Activated naive CD8-positive, alpha-beta T cell treated with anti-CD3 and anti-CD28 coated beads, Interleukin-2, amount 50 U/mL, for 24 hours (primary cell): Measurements from ENCODE around the gene BBX.
A peak's percentile ranks its signal among the peaks of the same experiment; 100 is the strongest.

ENCODE experiments used
- ATAC-seq: fragments of 150-1000 bp; cut with Tn5 transposase; one replicate; pipeline ENCODE4 v1.10.0; 2021
- DNase-seq: peaks from one replicate; pipeline ENCODE4 v3.0.0; 2021
- H3K27ac Mint-ChIP-seq: one replicate; pipeline ENCODE4 v1.8.0; 2021; ENCODE audit warnings: mild to moderate bottlenecking, mixed read lengths
- H3K27me3 Mint-ChIP-seq: one replicate; pipeline ENCODE4 v1.8.0; 2021; ENCODE audit warnings: mixed read lengths
- H3K36me3 Mint-ChIP-seq: one replicate; pipeline ENCODE4 v1.8.0; 2021; ENCODE audit warnings: low read depth, mixed read lengths
- H3K4me1 Mint-ChIP-seq: one replicate; pipeline ENCODE4 v1.8.0; 2021; ENCODE audit warnings: mixed read lengths
- H3K4me3 Mint-ChIP-seq: one replicate; pipeline ENCODE4 v1.8.0; 2021; ENCODE audit warnings: mild to moderate bottlenecking, moderate library complexity, mixed read lengths
- H3K9me3 Mint-ChIP-seq: one replicate; pipeline ENCODE4 v1.8.0; 2021; ENCODE audit warnings: mixed read lengths

Gene BBX

DNA sequence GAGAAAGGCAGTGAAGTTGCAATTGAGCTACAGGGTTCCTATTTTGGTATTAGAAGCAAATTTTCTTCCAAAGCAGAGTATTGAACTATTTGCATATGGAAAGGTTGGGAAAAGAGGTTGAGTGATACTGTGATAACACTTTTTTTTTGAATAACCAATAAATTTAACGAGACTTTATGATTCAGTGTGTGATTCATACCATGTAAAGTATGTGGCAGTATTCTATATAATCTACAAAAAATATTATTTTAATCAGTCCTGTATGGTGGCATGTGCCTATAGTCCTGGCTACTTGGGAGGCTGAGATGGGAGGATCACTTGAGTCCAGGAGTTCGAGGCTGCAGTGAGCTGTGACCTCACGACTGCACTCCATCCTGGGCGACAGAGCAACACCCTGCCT, 206.9 kb downstream of the BBX start:
- Mint-ChIP-seq H3K27ac (peak overlapping the region; percentile 38), H3K9me3 (no peaks in the 10 kb centered on the region), H3K4me3 (no peak overlapping the region), H3K27me3 (no peaks in the 10 kb centered on the region), H3K4me1 (peaks cover 23% of the 10 kb centered on the region), H3K36me3 (peaks cover 31% of the 10 kb centered on the region)
- DNase-seq (no peak), ATAC-seq (peak; percentile 54)

DNA sequence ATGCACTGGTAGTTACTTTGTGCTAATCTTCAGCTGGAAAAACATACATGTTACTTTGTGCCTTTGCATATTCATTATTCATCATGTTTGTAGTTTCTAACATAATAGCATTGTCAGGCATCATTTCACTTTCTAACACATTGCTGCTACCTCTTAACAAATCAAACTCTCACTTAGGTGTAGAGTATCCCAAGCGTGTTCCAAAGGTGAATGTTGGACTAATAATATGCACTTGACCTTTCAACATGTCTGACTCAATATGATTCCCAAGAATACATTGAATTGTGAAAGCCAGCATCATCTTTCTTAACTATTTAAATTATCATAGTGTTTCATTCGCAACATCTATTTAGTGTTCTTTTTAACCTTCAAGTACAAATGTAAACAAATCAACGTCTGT, 211.6 kb downstream of the BBX start:
- DNase-seq: no peak
- peaks cover 20% of the 10 kb centered on the region for H3K4me1 Mint-ChIP-seq
- no peak overlapping the region for H3K4me3 Mint-ChIP-seq
- no peak for ATAC-seq
- peaks cover 19% of the 10 kb centered on the region for H3K36me3 Mint-ChIP-seq
- no peaks in the 10 kb centered on the region for H3K9me3 Mint-ChIP-seq
- H3K27me3 Mint-ChIP-seq: no peaks in the 10 kb centered on the region
- no peak overlapping the region for H3K27ac Mint-ChIP-seq

DNA sequence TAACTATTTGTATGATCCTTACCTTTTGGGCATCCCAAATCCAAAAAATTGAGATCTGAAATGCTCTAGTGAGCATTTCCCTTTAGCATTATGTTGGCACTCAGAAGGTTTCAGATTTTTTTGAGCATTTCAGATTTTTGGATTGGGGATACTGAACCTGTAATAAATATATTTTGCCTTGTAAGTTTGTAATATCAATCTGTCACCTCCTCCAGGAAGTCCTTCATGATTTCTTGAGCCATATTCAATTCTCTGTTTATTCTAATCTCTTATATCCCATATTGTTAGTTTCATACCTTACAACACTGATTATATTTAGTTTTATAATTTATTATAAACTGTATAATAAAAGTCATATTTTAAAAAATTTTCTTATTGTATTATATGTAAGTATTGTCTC, 215.2 kb downstream of the BBX start:
- H3K27ac Mint-ChIP-seq: no peak overlapping the region

DNA sequence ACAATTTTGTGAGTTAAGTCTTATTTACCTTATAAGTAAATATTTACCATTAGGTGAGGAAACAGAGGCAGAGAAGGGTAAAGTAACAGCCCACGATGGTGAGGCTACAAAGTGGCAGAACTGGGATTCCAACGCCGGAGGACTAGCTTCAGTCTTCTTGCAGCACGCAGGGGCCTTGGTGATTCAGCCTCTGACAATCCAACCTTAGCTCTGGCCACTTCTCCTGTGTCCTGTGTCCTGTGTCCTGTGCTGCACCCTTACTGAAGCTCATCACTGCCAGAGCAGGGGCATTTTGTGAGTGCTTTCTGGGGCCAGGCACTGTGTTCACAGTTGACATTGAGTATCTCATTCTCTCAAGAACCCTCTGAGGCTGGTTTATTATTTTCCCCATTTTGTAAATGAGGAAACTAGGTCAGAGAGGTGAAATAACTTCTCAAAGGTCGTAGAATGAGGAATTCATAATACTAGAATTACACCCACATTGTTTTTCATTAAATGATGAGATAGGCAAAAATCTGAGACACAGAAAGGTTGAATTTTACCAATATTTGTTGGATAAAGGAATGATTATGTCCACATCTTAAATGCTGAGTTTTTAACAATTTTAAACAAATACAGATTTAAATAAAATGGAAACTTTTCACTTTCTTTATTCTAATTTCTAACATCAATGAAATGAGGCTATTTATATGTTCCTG, 215.9 kb downstream of the BBX start:
- H3K27ac Mint-ChIP-seq: no peak overlapping the region

More for the DNA sequence above, 215.2 kb downstream of the BBX start:
- no peaks in the 10 kb centered on the region for H3K27me3 Mint-ChIP-seq
- peaks cover 8% of the 10 kb centered on the region for H3K36me3 Mint-ChIP-seq
- H3K9me3 Mint-ChIP-seq: no peaks in the 10 kb centered on the region
- ATAC-seq (no peak), DNase-seq (no peak)
- H3K4me1 Mint-ChIP-seq: peaks cover 8% of the 10 kb centered on the region
- no peak overlapping the region for H3K4me3 Mint-ChIP-seq

DNA sequence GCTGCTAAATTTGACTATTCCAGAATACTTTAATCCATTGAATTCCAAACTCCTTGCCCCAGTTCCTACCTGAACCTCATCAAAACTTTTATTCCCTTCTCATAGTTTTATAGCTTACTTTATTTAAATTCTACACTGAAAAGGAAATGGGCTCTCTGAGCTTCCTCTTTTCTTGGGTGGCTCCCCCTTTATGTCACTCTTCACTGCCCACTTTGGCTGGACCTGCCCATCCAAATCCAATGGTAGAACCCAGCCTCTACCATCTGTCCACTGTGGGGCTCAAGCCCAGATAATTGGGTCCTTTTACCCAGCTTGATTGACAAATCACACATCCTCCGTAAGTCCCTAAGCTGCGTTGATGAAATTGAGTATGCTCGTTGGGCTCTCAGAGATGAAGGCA, 216.5 kb downstream of the BBX start:
- peaks cover 8% of the 10 kb centered on the region for H3K4me1 Mint-ChIP-seq
- H3K36me3 Mint-ChIP-seq: no peaks in the 10 kb centered on the region
- H3K27ac Mint-ChIP-seq: no peak overlapping the region
- ATAC-seq (no peak), DNase-seq (no peak)
- H3K27me3 Mint-ChIP-seq: no peaks in the 10 kb centered on the region
- no peaks in the 10 kb centered on the region for H3K9me3 Mint-ChIP-seq
- no peak overlapping the region for H3K4me3 Mint-ChIP-seq

More for the DNA sequence above, 215.9 kb downstream of the BBX start:
- Mint-ChIP-seq H3K4me1 (peaks cover 8% of the 10 kb centered on the region), H3K4me3 (no peak overlapping the region), H3K36me3 (peaks cover 2% of the 10 kb centered on the region), H3K9me3 (no peaks in the 10 kb centered on the region), H3K27me3 (no peaks in the 10 kb centered on the region)
- DNase-seq: no peak
- ATAC-seq: no peak

DNA sequence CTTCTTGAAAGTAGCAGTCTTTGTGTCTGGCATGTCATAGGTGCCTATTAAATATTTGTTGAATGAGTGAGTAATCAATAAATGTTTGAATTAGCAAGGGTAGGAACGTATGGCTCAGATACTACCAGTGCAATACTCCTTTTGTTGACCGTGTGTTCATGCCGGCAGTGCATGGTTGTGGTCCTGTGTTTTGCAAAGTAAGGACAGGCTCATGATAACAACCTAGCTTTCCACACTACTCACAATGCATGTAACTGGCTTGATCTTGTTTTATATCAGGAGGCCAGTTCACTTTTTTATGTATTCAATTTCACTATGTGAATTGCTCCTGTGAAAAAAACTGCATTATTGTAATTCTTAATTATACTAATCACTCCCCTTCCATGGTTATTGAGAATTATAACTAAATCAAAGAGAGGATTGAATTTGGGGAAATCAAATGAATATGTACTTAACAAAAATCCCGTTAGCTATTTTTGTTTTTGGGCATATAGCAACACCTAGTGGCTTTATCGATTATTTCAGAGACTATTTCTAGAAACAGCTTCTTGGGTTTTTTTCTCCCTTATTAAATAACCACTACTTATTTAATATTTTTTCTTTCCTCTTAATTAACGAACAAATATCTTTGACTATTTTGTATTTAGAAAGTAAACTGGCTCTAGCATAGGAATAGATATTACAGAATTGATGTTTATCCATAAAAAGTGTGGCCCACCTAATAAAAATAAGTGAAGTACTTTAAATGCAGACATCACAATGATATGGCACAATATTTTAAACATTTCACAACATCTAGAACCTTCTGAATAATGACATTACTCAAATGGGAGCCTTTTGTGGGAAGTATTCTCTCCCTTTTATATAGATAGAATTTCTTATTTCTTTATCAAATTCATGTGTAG, 218.5 kb downstream of the BBX start:
- no peaks in the 10 kb centered on the region for H3K9me3 Mint-ChIP-seq
- H3K36me3 Mint-ChIP-seq: peaks cover 1% of the 10 kb centered on the region
- H3K4me3 Mint-ChIP-seq: no peak overlapping the region
- DNase-seq (no peak), ATAC-seq (no peak)
- peaks cover 6% of the 10 kb centered on the region for H3K4me1 Mint-ChIP-seq
- H3K27ac Mint-ChIP-seq: no peak overlapping the region
- no peaks in the 10 kb centered on the region for H3K27me3 Mint-ChIP-seq

DNA sequence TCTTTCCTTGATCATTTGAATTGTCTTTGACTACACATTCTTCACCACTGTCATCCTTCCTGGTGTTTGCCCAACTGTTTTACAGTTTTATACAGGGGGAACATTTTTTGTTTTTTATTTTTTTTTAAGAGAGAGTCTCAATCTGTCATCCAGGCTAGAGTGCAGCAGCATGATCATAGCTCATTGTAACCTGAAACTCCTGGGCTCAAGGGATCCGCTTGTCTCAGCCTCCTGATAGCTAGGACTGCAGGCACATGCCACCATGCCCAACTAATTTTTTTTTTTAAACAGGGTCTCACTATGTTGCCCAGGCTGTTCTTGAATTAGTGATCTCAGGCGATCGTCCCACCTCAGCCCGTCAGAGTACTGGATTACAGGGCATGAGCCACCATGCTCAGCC, 222.6 kb downstream of the BBX start:
- no peaks in the 10 kb centered on the region for H3K27me3 Mint-ChIP-seq
- no peaks in the 10 kb centered on the region for H3K9me3 Mint-ChIP-seq
- ATAC-seq (no peak), DNase-seq (no peak)
- no peaks in the 10 kb centered on the region for H3K4me1 Mint-ChIP-seq
- H3K4me3 Mint-ChIP-seq: no peak overlapping the region
- H3K27ac Mint-ChIP-seq: no peak overlapping the region
- H3K36me3 Mint-ChIP-seq: peaks cover 9% of the 10 kb centered on the region

DNA sequence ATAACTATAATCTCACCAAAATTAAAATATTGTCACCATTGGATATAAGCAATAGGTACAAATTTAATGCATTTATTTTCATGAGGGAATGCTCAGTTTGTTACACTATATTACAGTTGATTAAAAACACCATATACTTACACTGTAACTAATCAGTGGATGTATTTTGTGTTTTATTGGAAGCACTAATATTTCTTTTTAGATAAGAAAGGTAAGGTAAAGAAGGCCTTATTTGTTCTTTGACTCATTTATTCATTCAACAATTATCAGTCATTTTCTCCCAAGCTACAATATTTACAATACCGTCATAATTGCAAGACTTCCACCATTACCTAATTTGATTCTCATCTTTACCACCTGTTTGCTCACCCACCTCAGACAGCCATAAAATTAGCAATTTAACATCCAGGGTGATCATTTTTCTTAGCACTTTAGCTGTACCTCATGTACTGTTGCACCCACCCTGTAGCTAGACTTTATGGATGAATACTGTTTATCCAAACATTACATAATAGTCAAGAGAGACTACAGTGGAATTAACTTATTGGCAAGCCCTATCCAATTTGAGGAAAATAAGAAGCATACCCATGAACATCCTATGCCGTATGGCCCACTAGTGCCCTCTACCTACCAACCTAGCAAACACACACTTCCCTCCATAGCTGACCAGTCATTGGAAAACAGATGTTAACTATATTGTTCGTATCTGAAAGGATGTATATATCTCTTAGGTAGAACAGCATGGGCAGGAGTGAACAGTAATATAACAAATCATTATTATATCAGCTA, 229.6 kb downstream of the BBX start:
- Mint-ChIP-seq H3K4me3 (no peak overlapping the region), H3K27me3 (no peaks in the 10 kb centered on the region), H3K9me3 (no peaks in the 10 kb centered on the region), H3K4me1 (no peaks in the 10 kb centered on the region), H3K27ac (no peak overlapping the region), H3K36me3 (peaks cover 13% of the 10 kb centered on the region)
- no peak for DNase-seq
- no peak for ATAC-seq

DNA sequence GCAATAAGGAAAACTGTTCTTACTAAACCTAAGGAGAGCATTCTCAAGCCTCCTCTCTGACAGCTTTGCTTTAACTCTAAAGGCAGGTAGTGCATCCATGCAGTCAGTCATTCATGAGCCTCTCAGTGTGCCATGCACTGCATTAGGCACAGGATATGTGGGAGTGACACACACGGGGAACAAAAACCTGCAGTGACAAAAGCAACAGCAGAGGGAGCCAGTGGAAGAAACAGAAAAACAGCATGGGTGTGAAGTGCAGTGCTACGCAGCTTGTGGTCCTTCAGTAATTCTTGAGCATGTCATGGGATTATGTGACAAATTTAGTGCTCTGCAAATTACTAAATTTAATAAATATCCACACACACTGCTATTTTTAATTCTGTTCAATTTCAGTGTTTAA, 230.7 kb downstream of the BBX start:
- no peaks in the 10 kb centered on the region for H3K4me1 Mint-ChIP-seq
- H3K27ac Mint-ChIP-seq: no peak overlapping the region
- no peaks in the 10 kb centered on the region for H3K9me3 Mint-ChIP-seq
- H3K36me3 Mint-ChIP-seq: peaks cover 18% of the 10 kb centered on the region
- no peaks in the 10 kb centered on the region for H3K27me3 Mint-ChIP-seq
- DNase-seq (peak; percentile 6), ATAC-seq (peak; percentile 46)
- H3K4me3 Mint-ChIP-seq: no peak overlapping the region

DNA sequence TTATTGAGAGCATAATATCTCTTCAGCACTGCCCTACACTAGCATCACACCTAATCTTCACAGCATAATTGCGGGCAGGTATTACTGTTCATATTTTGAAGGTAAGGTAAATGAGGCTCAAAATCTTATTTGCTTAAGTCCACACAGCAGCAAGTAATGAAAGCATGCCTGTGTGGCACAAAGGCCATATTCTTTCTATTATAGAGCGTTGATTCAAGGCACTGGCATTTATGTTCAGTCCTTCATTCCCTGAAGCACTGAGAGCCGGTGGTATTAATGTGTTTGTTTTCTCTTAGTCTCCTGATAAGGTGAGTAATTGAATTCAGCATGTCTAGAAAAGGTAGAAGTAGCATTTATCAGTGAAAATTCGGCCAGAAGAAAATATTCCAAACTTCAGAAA, 231.2 kb downstream of the BBX start:
- Mint-ChIP-seq H3K27me3 (no peaks in the 10 kb centered on the region), H3K9me3 (no peaks in the 10 kb centered on the region), H3K27ac (no peak overlapping the region), H3K4me1 (no peaks in the 10 kb centered on the region), H3K4me3 (no peak overlapping the region), H3K36me3 (peaks cover 18% of the 10 kb centered on the region)
- no peak for DNase-seq
- ATAC-seq: no peak

DNA sequence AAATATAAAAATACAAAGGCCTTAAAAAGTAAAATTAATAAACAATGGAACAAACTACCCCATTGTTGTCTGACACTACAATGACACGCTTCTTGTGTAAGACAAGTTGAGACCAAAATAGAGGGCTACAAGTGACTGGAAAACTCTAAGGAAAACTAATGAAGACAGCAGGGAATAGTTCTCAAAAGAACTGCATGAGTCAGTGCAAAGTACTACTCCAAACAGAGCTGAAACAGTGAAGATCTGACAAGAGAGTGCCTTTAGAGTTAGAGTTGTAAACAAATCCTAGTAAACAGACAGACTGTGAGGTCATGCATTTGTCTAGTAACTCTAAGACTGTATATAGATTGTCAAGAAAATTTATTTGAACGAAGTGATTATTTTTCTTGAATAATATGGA, 233.9 kb downstream of the BBX start:
- H3K9me3 Mint-ChIP-seq: no peaks in the 10 kb centered on the region
- H3K36me3 Mint-ChIP-seq: peaks cover 13% of the 10 kb centered on the region
- no peak overlapping the region for H3K27ac Mint-ChIP-seq
- no peak for DNase-seq
- H3K4me1 Mint-ChIP-seq: no peaks in the 10 kb centered on the region
- ATAC-seq: no peak
- no peak overlapping the region for H3K4me3 Mint-ChIP-seq
- no peaks in the 10 kb centered on the region for H3K27me3 Mint-ChIP-seq

DNA sequence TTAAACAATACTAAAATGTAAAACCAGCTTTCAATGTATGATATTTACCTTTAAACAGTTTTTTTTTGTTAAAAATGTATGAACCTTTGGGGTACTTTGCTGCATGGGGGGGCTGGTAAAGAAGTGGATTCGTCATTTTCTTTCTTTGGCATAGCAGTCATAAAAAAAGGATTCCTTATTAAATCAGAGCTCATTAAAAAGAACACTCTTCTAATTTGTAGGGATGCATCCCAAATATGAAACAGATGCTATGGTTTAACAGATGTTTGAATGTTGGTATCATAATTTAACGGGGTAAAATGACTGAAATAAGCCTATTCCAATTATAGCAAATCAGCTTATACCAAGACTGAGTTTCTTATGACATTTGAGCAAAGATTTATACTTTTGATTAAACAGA, 234.4 kb downstream of the BBX start:
- H3K4me3 Mint-ChIP-seq: no peak overlapping the region
- no peaks in the 10 kb centered on the region for H3K27me3 Mint-ChIP-seq
- ATAC-seq: no peak

DNA sequence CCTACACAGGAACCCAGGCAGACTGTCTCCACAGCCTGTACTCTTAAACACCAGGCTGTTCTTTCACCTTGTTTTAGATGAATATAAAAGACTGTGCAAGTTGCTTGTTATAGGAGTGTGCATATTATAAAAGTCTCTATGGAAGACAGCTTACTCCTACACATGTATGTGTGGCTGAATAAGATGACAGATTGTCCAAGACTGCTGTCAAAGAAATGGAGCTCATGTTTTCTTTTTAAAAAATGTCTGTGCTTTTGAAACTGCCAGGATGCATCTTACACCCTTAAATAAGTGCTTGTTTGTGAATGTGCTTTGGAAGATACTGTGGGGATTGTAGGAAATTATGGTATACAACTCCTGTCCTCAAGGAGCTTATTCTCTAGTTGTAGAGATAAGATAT, 237.4 kb downstream of the BBX start:
- H3K36me3 Mint-ChIP-seq: peaks cover 20% of the 10 kb centered on the region

More for the DNA sequence above, 234.4 kb downstream of the BBX start:
- H3K27ac Mint-ChIP-seq: no peak overlapping the region
- no peaks in the 10 kb centered on the region for H3K4me1 Mint-ChIP-seq
- no peak for DNase-seq
- H3K36me3 Mint-ChIP-seq: peaks cover 13% of the 10 kb centered on the region
- no peaks in the 10 kb centered on the region for H3K9me3 Mint-ChIP-seq

DNA sequence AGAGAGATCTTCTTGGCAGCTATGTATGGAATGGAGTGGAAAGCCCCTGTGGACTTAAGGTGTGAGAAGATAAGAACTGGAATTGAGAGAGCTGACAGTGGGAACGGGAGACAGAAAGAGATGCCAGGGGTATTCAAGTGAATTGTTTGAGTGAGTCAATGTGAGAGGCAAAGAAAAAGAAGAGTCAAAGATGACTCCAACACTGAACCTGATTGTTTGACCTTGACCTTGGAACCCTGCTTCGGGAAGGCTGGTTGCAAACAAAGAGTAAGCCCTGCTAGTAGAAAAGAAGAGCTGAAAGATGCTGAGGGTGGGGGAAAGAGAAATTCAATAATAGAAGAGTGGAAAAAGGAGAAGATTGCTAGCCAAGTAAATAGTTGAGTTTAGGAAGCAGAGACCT, 238.6 kb downstream of the BBX start:
- no peak for DNase-seq
- ATAC-seq: no peak
- Mint-ChIP-seq H3K27ac (no peak overlapping the region), H3K4me1 (no peaks in the 10 kb centered on the region), H3K27me3 (no peaks in the 10 kb centered on the region), H3K36me3 (peaks cover 23% of the 10 kb centered on the region), H3K4me3 (no peak overlapping the region), H3K9me3 (no peaks in the 10 kb centered on the region)

More for the DNA sequence above, 237.4 kb downstream of the BBX start:
- Mint-ChIP-seq H3K27me3 (no peaks in the 10 kb centered on the region), H3K9me3 (no peaks in the 10 kb centered on the region), H3K27ac (no peak overlapping the region), H3K4me3 (no peak overlapping the region), H3K4me1 (no peaks in the 10 kb centered on the region)
- ATAC-seq: no peak
- DNase-seq: no peak
